ENCODE data around the gene LETM1. TPM values are rescaled to one million over a fixed set of nuclear protein-coding genes. Genes with fewer than 3 reads are reported as not detected.

LETM1 gene
- total and polyA plus RNA-seq, 2 donors (not counting 3 experiments of a cell fraction or from before 2014, with no cell fraction given): 25.6 to 62.5 TPM

DNA sequence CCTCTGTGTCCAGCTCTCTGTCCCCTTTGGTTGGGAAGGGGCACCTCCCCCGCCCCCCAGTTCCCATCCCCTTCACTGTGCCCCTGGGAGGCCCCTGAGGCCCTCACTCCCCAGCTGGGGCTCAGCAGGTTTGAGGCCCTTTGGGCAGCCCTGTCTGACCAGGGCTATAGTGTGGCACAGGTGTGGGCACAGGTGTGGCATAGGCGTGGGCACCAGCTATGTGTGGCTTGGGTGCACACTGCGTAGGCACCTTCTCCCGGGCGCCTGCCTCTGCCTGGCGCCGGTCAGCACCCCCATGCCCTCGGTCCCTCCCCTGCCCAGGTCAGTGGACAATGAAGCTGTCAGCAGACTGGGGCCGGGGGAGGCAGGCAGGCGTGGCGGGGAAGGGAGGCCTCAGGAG lies 70.4 kb downstream of the LETM1 start:
- no peaks in the 10 kb centered on the region for H3K9me3 ChIP-seq (replicated peaks; ENCODE audit: control insufficient read depth, insufficient read depth, low read length)
- no peaks in the 10 kb centered on the region for H3K9me1 ChIP-seq (replicated peaks; ENCODE audit: control insufficient read depth, extremely low read depth, insufficient read depth, low read length)
- ChIA-PET CTCF (interaction anchor here (0.7 to 5.8 kb wide), 3 partner anchors 18 to 37 kb away, joined by 3 to 27 read pairs (median 4); no protein-coding TSS in a partner anchor), POLR2A (no interaction called here)
- no peak overlapping the region for H3K4me3 ChIP-seq (replicated peaks in 1 of 3; ENCODE audit: insufficient read depth in 1 of 3, low read depth in 1 of 3, low read length in 3 of 3)
- FAIRE-seq: no peak
- no peaks in the 10 kb centered on the region for H3K79me2 ChIP-seq (ENCODE audit: control insufficient read depth, insufficient read depth, low read length)
- no peak for DNase-seq (ENCODE audit: low read depth, low spot score)
- H3K9ac ChIP-seq (replicated peaks; ENCODE audit: extremely low read depth, insufficient read depth, low read length): no peak overlapping the region
- H3K4me1 ChIP-seq (ENCODE audit: control insufficient read depth, extremely low read depth, insufficient read depth, low read length): no peaks in the 10 kb centered on the region
- no peaks in the 10 kb centered on the region for H3K36me3 ChIP-seq (ENCODE audit: control insufficient read depth in 2 of 2, extremely low read depth in 1 of 2, insufficient read depth in 2 of 2, low read length in 2 of 2)
- H3K27me3 ChIP-seq (ENCODE audit: control insufficient read depth in 2 of 2, insufficient read depth in 2 of 2, low read length in 2 of 2): no peaks in the 10 kb centered on the region
- peak overlapping the region; percentile 19 for H2AFZ ChIP-seq (ENCODE audit: low read depth, low read length)
- no peak overlapping the region for H3K27ac ChIP-seq (ENCODE audit: insufficient read depth, low read depth, low read length)
- dilution Hi-C loops (cut with MboI; ENCODE audit: extremely low pct_ligation_motif_present, low sequenced_read_pairs): no loop called here
- H4K20me1 ChIP-seq (replicated peaks; ENCODE audit: control insufficient read depth, extremely low read depth, insufficient read depth, low read length): no peaks in the 10 kb centered on the region
- H3K4me2 ChIP-seq (ENCODE audit: insufficient read depth, low read length): no peak overlapping the region
- no peak for TF ChIP-seq POLR2A (IDR thresholded peaks at IDR 0.05; ENCODE audit: low read depth, low read length)
- no TSS peak for BruUV-seq (replicated peaks)
- intact Hi-C loops (cut with micrococcal nuclease): no loop called here

DNA sequence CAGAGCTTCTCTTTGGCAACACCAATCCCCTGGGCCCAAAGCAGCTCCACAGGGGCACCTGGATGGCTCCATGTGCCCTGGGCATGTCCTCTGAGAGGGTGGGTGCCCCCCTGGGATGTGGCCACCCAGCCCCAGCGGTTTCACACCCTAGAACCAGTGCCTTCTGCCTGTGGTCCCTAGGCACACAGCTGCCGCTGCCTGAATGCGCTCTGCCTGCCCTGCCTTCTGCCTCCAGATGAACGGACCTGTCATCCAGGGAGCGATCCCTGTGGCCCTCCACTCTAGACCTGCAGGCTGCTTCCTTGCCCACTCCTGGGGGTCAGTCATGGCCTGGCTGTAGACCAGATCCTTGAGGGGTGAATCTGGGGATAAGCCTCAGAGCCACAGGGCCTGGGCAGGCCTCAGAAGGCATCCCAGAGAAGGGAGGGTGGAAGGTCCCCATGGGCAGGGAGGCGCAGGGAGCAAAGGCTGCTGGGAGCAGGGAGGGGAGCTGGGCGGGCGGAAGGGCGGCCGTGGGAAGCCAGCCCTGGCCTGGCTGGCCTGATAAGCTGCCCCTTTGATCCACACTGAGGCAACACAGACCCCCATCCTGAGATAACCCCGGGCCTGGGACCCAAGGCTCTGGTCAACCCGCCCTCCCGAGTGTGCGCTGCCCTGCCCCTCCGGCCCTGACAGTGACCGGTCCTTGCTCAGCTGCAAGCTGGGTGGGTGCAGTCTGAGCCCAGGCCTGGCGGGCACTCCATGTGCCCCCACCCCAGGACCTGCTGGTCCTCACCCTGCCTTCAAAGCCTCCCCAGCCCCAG lies 71.0 kb downstream of the LETM1 start:
- TF ChIP-seq GATA2 (IDR thresholded peaks at IDR 0.05; ENCODE audit: insufficient read depth, insufficient read length, low read depth, low read length) (no peak), POLR2AphosphoS5 (IDR thresholded peaks at IDR 0.05; ENCODE audit: insufficient read depth, low read depth, low read length) (no peak), MYC (IDR thresholded peaks at IDR 0.05; ENCODE audit: low read depth, low read length) (no peak), FOS (IDR thresholded peaks at IDR 0.05; ENCODE audit: borderline replicate concordance, insufficient read depth, low read length) (no peak), POLR2A (IDR thresholded peaks at IDR 0.05; ENCODE audit: low read depth, low read length) (no peak), EZH2 (IDR thresholded peaks at IDR 0.05; ENCODE audit: borderline replicate concordance, low read depth, low read length, severe bottlenecking) (no peak), JUN (IDR thresholded peaks at IDR 0.05; ENCODE audit: borderline replicate concordance, insufficient read depth, insufficient read length, low read depth) (no peak)
- TF ChIP-seq, protein P1, sequence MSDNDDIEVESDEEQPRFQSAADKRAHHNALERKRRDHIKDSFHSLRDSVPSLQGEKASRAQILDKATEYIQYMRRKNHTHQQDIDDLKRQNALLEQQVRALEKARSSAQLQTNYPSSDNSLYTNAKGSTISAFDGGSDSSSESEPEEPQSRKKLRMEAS (IDR thresholded peaks at IDR 0.05; ENCODE audit: insufficient read depth, insufficient read length): no peak
- TF ChIP-seq, protein P2, sequence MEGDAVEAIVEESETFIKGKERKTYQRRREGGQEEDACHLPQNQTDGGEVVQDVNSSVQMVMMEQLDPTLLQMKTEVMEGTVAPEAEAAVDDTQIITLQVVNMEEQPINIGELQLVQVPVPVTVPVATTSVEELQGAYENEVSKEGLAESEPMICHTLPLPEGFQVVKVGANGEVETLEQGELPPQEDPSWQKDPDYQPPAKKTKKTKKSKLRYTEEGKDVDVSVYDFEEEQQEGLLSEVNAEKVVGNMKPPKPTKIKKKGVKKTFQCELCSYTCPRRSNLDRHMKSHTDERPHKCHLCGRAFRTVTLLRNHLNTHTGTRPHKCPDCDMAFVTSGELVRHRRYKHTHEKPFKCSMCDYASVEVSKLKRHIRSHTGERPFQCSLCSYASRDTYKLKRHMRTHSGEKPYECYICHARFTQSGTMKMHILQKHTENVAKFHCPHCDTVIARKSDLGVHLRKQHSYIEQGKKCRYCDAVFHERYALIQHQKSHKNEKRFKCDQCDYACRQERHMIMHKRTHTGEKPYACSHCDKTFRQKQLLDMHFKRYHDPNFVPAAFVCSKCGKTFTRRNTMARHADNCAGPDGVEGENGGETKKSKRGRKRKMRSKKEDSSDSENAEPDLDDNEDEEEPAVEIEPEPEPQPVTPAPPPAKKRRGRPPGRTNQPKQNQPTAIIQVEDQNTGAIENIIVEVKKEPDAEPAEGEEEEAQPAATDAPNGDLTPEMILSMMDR (IDR thresholded peaks at IDR 0.05; ENCODE audit: extremely low read depth in 1 of 2, insufficient read depth in 1 of 2, low read depth in 1 of 2, low read length in 2 of 2): no peak
- Histone ChIP-seq H3K36me3 (ENCODE audit: control insufficient read depth in 2 of 2, extremely low read depth in 1 of 2, insufficient read depth in 2 of 2, low read length in 2 of 2) (no peaks in the 10 kb centered on the region), H3K9ac (replicated peaks; ENCODE audit: extremely low read depth, insufficient read depth, low read length) (no peak overlapping the region), H2AFZ (ENCODE audit: low read depth, low read length) (peak overlapping the region; percentile 42), H4K20me1 (replicated peaks; ENCODE audit: control insufficient read depth, extremely low read depth, insufficient read depth, low read length) (no peaks in the 10 kb centered on the region), H3K4me1 (ENCODE audit: control insufficient read depth, extremely low read depth, insufficient read depth, low read length) (no peaks in the 10 kb centered on the region), H3K4me2 (ENCODE audit: insufficient read depth, low read length) (no peak overlapping the region), H3K27me3 (ENCODE audit: control insufficient read depth in 2 of 2, insufficient read depth in 2 of 2, low read length in 2 of 2) (no peaks in the 10 kb centered on the region), H3K4me3 (replicated peaks in 1 of 3; ENCODE audit: insufficient read depth in 1 of 3, low read depth in 1 of 3, low read length in 3 of 3) (no peak overlapping the region), H3K27ac (ENCODE audit: insufficient read depth, low read depth, low read length) (no peak overlapping the region), H3K9me1 (replicated peaks; ENCODE audit: control insufficient read depth, extremely low read depth, insufficient read depth, low read length) (no peaks in the 10 kb centered on the region), H3K9me3 (replicated peaks; ENCODE audit: control insufficient read depth, insufficient read depth, low read length) (no peaks in the 10 kb centered on the region), H3K79me2 (ENCODE audit: control insufficient read depth, insufficient read depth, low read length) (no peaks in the 10 kb centered on the region)
- DNase-seq (ENCODE audit: low read depth, low spot score) (peak; percentile 18), FAIRE-seq (no peak)
- POLR2A ChIA-PET: no interaction called here
- BruUV-seq (replicated peaks): no TSS peak
- CTCF ChIA-PET: interaction anchor here (0.7 to 5.8 kb wide), 4 partner anchors 17 to 37 kb away, joined by 3 to 27 read pairs (median 4); no protein-coding TSS in a partner anchor
- intact Hi-C loops (cut with micrococcal nuclease): no loop called here
- dilution Hi-C loops (cut with MboI; ENCODE audit: extremely low pct_ligation_motif_present, low sequenced_read_pairs): no loop called here

Data from endothelial cell of umbilical vein (primary cell).